Loucy (cell line): ENCODE measurements around the gene CRYBG2.

ENCODE experiments used
- EZH2phosphoT487 ChIP-seq: fragments of 200-600 bp; IDR thresholded peaks from 2 replicates; pipeline ENCODE4 v1.6.1; 2018; ENCODE audit warnings: antibody characterized with exemption, mild to moderate bottlenecking, moderate library complexity, borderline replicate concordance
- TF ChIP-seq, protein P1 (sequence below): fragments of 200-600 bp; sonication (generic); conservative IDR thresholded peaks from 2 replicates; pipeline ENCODE4 v1.5.1; 2014; ENCODE audit warnings: mild to moderate bottlenecking, antibody characterized with exemption, low read length

DNA sequence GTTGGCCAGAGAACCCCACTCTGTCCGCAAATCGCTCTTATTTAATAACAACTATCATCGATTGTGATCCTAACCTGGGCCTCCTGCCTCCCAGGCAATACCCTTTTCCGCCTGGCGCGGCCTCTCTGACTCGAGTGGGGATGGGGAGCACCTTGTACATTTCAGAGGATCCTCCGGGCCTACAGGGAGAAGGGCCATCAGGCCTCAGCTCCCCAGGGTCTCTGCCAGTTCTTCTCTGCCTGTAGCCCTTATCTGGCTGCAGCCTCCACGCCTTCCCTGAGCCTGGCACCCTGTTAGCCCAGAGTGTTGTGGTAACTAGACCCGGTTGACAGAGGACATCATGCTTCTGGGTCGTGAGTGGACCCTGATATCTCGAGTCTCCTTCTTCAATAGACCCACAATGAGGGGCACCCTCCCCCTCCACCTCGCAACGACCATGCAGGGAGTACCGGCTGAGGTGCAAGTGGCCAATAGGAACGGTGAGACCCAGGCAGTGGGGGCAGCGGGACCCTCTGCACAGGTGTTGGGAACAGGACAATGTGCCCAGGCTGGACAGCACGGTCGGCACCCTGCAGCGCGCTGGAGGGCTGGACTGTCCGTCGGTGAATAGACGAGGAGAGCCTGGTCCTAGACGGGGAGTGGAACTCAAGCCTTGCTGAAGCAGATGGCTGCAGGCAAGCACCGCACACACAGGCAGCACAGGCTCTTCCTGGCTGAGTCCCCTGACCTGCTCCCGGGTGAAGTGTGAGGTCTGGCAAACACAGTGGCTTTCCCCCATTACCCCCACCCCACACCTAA, 7.1 kb upstream of the CRYBG2 start:
- TF ChIP-seq, protein P1, sequence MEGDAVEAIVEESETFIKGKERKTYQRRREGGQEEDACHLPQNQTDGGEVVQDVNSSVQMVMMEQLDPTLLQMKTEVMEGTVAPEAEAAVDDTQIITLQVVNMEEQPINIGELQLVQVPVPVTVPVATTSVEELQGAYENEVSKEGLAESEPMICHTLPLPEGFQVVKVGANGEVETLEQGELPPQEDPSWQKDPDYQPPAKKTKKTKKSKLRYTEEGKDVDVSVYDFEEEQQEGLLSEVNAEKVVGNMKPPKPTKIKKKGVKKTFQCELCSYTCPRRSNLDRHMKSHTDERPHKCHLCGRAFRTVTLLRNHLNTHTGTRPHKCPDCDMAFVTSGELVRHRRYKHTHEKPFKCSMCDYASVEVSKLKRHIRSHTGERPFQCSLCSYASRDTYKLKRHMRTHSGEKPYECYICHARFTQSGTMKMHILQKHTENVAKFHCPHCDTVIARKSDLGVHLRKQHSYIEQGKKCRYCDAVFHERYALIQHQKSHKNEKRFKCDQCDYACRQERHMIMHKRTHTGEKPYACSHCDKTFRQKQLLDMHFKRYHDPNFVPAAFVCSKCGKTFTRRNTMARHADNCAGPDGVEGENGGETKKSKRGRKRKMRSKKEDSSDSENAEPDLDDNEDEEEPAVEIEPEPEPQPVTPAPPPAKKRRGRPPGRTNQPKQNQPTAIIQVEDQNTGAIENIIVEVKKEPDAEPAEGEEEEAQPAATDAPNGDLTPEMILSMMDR: no peak
- no peak for TF ChIP-seq EZH2phosphoT487
